GM21447 (cell line): ENCODE measurements around the gene ACOXL.
"Not testable (repeated sequence)": the region's sequence is repeated elsewhere in the genome, so short reads cannot be mapped to it uniquely, and the experiment has no call there.

Experiments
- ATAC-seq: cut with Tn5 transposase; IDR thresholded peaks from one replicate; pipeline ENCODE4 v1.9.1; 2021; ENCODE audit not compliant: unreplicated experiment

Gene ACOXL

GRCh38 chr2:111032721-111033429 is 300.5 kb downstream of the ACOXL start:
- ATAC-seq, result no peak

- no peak for ATAC-seq
These were observed 301.8 kb downstream of the ACOXL start for GRCh38 chr2:111034146-111034545.

- ATAC-seq, result no peak
These were observed 302.2 kb downstream of the ACOXL start for GRCh38 chr2:111034606-111035005.

- ATAC-seq, result no peak
These were observed 303.6 kb downstream of the ACOXL start for GRCh38 chr2:111035830-111036441.

- peak; percentile 53 for ATAC-seq
These were observed 304.8 kb downstream of the ACOXL start for GRCh38 chr2:111037128-111037527.

GRCh38 chr2:111039628-111040383 is 307.4 kb downstream of the ACOXL start:
- no peak for ATAC-seq

GRCh38 chr2:111041398-111042202 is 309.2 kb downstream of the ACOXL start:
- ATAC-seq, result no peak

- no peak for ATAC-seq
These were observed 309.9 kb downstream of the ACOXL start for GRCh38 chr2:111042261-111042660.

- peak; percentile 65 for ATAC-seq
These were observed 310.7 kb downstream of the ACOXL start for GRCh38 chr2:111042772-111043771.

GRCh38 chr2:111044066-111044465 is 311.7 kb downstream of the ACOXL start:
- ATAC-seq, result no peak

GRCh38 chr2:111045236-111045635 is 312.9 kb downstream of the ACOXL start:
- not testable (repeated sequence) for ATAC-seq

GRCh38 chr2:111045771-111046444 is 313.5 kb downstream of the ACOXL start:
- ATAC-seq, result no peak

- ATAC-seq, result no peak
These were observed 314.3 kb downstream of the ACOXL start for GRCh38 chr2:111046670-111047069.

- ATAC-seq, result no peak
These were observed 316.7 kb downstream of the ACOXL start for GRCh38 chr2:111048856-111049768.

GRCh38 chr2:111049792-111050640 is 317.6 kb downstream of the ACOXL start:
- ATAC-seq, result peak; percentile 64

- ATAC-seq, result no peak
These were observed 318.5 kb downstream of the ACOXL start for GRCh38 chr2:111050701-111051376.

GRCh38 chr2:111052621-111053020 is 320.2 kb downstream of the ACOXL start:
- no peak for ATAC-seq
